ENCODE data around the gene SLC23A2.

- no peak for TF ChIP-seq CTCF (conservative IDR thresholded peaks at IDR 0.05)
- no peak for TF ChIP-seq EZH2 (IDR thresholded peaks at IDR 0.05; ENCODE audit: low read depth)
Measured at GRCh38 chr20:4944518-4945313, 56.6 kb downstream of the SLC23A2 start.

Data from PC-9 (cell line).